ENCODE measurements around the gene C5AR1.

Gene C5AR1

GRCh38 chr19:47323872-47324271 lies 14.2 kb downstream of the C5AR1 start (continued):
- no peak for TF ChIP-seq PBX3 (CRISPR knock-in tag; IDR thresholded peaks at IDR 0.05)
- no peak for TF ChIP-seq SP7 (tag by site-specific recombination; IDR thresholded peaks at IDR 0.05)
- no peak for TF ChIP-seq ZNF114 (tag by site-specific recombination; IDR thresholded peaks at IDR 0.05)
- TF ChIP-seq ZNF830 (tag by site-specific recombination; IDR thresholded peaks at IDR 0.05; ENCODE audit: low read depth) = no peak

- no peaks in the 10 kb centered on the region for H3K36me3 ChIP-seq (ENCODE audit: control insufficient read depth in 2 of 2, insufficient read depth in 1 of 2, low read length in 2 of 2)
- ChIA-PET POLR2A (no interaction called here), CTCF (interaction anchor here (1.4 kb wide), 1 partner anchor 24 kb away, joined by 5 read pairs; the partner anchor contains the start of gene DHX34)
- no peak overlapping the region for H3K27ac ChIP-seq (ENCODE audit: extremely low read depth, low read depth, low read length)
- TF ChIP-seq ZNF37A (tag by site-specific recombination; IDR thresholded peaks at IDR 0.05) (no peak), PBX3 (CRISPR knock-in tag; IDR thresholded peaks at IDR 0.05) (no peak), IKZF3 (tag by site-specific recombination; IDR thresholded peaks at IDR 0.05) (no peak), ZFP3 (tag by site-specific recombination; IDR thresholded peaks at IDR 0.05; ENCODE audit: low read depth) (no peak), ZNF514 (tag by site-specific recombination; IDR thresholded peaks at IDR 0.05) (no peak), ZNF214 (tag by site-specific recombination; IDR thresholded peaks at IDR 0.05; ENCODE audit: borderline replicate concordance) (no peak), ZSCAN4 (tag by site-specific recombination; IDR thresholded peaks at IDR 0.05) (no peak)
- TF ChIP-seq, protein P1, sequence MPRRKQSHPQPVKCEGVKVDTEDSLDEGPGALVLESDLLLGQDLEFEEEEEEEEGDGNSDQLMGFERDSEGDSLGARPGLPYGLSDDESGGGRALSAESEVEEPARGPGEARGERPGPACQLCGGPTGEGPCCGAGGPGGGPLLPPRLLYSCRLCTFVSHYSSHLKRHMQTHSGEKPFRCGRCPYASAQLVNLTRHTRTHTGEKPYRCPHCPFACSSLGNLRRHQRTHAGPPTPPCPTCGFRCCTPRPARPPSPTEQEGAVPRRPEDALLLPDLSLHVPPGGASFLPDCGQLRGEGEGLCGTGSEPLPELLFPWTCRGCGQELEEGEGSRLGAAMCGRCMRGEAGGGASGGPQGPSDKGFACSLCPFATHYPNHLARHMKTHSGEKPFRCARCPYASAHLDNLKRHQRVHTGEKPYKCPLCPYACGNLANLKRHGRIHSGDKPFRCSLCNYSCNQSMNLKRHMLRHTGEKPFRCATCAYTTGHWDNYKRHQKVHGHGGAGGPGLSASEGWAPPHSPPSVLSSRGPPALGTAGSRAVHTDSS (tag by site-specific recombination; IDR thresholded peaks at IDR 0.05) = no peak
- H3K4me1 ChIP-seq (ENCODE audit: control insufficient read depth, insufficient read depth, low read length) = no peaks in the 10 kb centered on the region
- H3K9me3 ChIP-seq (ENCODE audit: control insufficient read depth, insufficient read depth, low read depth, low read length) = no peaks in the 10 kb centered on the region
- H3K4me3 ChIP-seq (ENCODE audit: low read depth, low read length) = no peak overlapping the region
These were observed 14.8 kb downstream of the C5AR1 start for GRCh38 chr19:47324502-47324901.

DNA sequence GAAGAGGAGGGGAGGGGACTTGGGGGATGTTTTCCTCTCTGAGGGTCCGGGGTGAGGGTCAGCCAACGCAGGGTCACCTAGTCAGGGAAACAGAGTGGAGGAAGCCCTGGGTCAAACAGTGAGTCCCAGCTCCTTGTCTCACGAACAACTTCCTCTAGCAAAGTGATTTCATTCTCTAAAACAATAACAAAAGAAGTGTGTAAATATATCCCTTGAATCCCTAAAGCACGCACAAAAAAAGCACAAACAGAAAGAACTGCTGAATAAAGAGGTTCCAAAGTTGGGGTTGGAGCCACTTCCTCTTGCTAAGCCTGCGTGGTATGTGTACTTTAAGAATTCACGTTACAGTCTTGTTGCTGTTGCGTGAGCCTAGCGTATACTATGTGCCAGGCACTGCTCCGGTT lies 20.8 kb downstream of the C5AR1 start:
- H3K4me3 ChIP-seq (ENCODE audit: low read depth, low read length) = no peak overlapping the region
- ChIA-PET POLR2A (interaction anchor here (1.4 kb wide), 1 partner anchor 18 kb away, joined by 3 read pairs; the partner anchor contains the start of gene DHX34), CTCF (interaction anchor here (1.1 to 3.1 kb wide), 4 partner anchors 13 to 25 kb away, joined by 3 to 15 read pairs (median 5); partner anchors contain the start of gene DHX34)
- TF ChIP-seq ZNF404 (tag by site-specific recombination; IDR thresholded peaks at IDR 0.05) (no peak), SP2 (tag by site-specific recombination; IDR thresholded peaks at IDR 0.05) (no peak), MEIS1 (CRISPR knock-in tag; IDR thresholded peaks at IDR 0.05; ENCODE audit: borderline replicate concordance) (no peak), ZNF514 (tag by site-specific recombination; IDR thresholded peaks at IDR 0.05) (no peak), ZNF324 (tag by site-specific recombination; IDR thresholded peaks at IDR 0.05) (no peak), KLF9 (tag by site-specific recombination; IDR thresholded peaks at IDR 0.05; ENCODE audit: low read depth) (no peak), GLIS1 (tag by site-specific recombination; IDR thresholded peaks at IDR 0.05) (no peak), ZSCAN16 (tag by site-specific recombination; IDR thresholded peaks at IDR 0.05) (no peak), ZNF501 (tag by site-specific recombination; IDR thresholded peaks at IDR 0.05) (no peak)
- TF ChIP-seq, protein P1 (tag by site-specific recombination; IDR thresholded peaks at IDR 0.05) = no peak
- TF ChIP-seq, protein P2, sequence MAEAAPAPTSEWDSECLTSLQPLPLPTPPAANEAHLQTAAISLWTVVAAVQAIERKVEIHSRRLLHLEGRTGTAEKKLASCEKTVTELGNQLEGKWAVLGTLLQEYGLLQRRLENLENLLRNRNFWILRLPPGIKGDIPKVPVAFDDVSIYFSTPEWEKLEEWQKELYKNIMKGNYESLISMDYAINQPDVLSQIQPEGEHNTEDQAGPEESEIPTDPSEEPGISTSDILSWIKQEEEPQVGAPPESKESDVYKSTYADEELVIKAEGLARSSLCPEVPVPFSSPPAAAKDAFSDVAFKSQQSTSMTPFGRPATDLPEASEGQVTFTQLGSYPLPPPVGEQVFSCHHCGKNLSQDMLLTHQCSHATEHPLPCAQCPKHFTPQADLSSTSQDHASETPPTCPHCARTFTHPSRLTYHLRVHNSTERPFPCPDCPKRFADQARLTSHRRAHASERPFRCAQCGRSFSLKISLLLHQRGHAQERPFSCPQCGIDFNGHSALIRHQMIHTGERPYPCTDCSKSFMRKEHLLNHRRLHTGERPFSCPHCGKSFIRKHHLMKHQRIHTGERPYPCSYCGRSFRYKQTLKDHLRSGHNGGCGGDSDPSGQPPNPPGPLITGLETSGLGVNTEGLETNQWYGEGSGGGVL (tag by site-specific recombination; IDR thresholded peaks at IDR 0.05) = no peak
- TF ChIP-seq, protein P3, sequence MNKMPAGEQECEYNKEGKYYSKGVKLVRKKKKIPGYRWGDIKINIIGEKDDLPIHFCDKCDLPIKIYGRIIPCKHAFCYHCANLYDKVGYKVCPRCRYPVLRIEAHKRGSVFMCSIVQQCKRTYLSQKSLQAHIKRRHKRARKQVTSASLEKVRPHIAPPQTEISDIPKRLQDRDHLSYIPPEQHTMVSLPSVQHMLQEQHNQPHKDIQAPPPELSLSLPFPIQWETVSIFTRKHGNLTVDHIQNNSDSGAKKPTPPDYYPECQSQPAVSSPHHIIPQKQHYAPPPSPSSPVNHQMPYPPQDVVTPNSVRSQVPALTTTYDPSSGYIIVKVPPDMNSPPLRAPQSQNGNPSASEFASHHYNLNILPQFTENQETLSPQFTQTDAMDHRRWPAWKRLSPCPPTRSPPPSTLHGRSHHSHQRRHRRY (tag by site-specific recombination; IDR thresholded peaks at IDR 0.05) = no peak
- H3K9me3 ChIP-seq (ENCODE audit: control insufficient read depth, insufficient read depth, low read depth, low read length) = no peaks in the 10 kb centered on the region
- no peak overlapping the region for H3K27ac ChIP-seq (ENCODE audit: extremely low read depth, low read depth, low read length)
- no peaks in the 10 kb centered on the region for H3K4me1 ChIP-seq (ENCODE audit: control insufficient read depth, insufficient read depth, low read length)
- no peaks in the 10 kb centered on the region for H3K36me3 ChIP-seq (ENCODE audit: control insufficient read depth in 2 of 2, insufficient read depth in 1 of 2, low read length in 2 of 2)
